Natural killer cell (primary cell): ENCODE data around the gene SERPINE1. TPM values are rescaled to one million over a fixed set of nuclear protein-coding genes. Genes with fewer than 3 reads are reported as not detected.

Experiments used
- ATAC-seq, 3 donors: fragments of 150-1000 bp in 2 of 3; fragments of 200-7000 bp in 1 of 3; cut with Tn5 transposase; 1 replicate in 1 of 3; 2 replicates in 2 of 3; pipeline ENCODE4 v1.10.0; 2021; ENCODE audit warnings: mild to moderate bottlenecking in 2 of 3, moderate library complexity in 2 of 3
- DNase-seq, 2 donors: peaks; one replicate each; pipeline versions ENCODE4 v3.0.0 to v3.0.0-alpha.2; 2013 to 2021; ENCODE audit warnings: mixed read lengths in 1 of 2
- H3K27ac ChIP-seq: one replicate; pipeline ENCODE4 v1.5.1; 2013; ENCODE audit warnings: mild to moderate bottlenecking, low read length
- H3K27me3 ChIP-seq: one replicate; pipeline ENCODE4 v1.6.1; 2013; ENCODE audit warnings: low read length; ENCODE audit not compliant: control insufficient read depth, insufficient read depth
- H3K36me3 ChIP-seq: one replicate; pipeline ENCODE4 v1.6.1; 2013; ENCODE audit warnings: low read length; ENCODE audit not compliant: control insufficient read depth, insufficient read depth
- H3K4me1 ChIP-seq: one replicate; pipeline ENCODE4 v1.6.1; 2013; ENCODE audit warnings: low read length; ENCODE audit not compliant: control insufficient read depth, insufficient read depth
- H3K4me3 ChIP-seq: one replicate; pipeline ENCODE4 v1.5.1; 2013; ENCODE audit warnings: low read length
- H3K9me3 ChIP-seq: one replicate; pipeline ENCODE4 v1.6.1; 2013; ENCODE audit warnings: low read length; ENCODE audit not compliant: control insufficient read depth, insufficient read depth
- H3K27ac Mint-ChIP-seq, 2 donors: one replicate each; pipeline ENCODE4 v1.8.0; 2022; ENCODE audit warnings: mild to moderate bottlenecking in 2 of 2, mixed read lengths in 2 of 2, moderate library complexity in 1 of 2
- H3K27me3 Mint-ChIP-seq, 2 donors: one replicate each; pipeline ENCODE4 v1.8.0; 2022; ENCODE audit warnings: low read depth in 2 of 2, mixed read lengths in 2 of 2
- H3K36me3 Mint-ChIP-seq: one replicate; pipeline ENCODE4 v1.8.0; 2022; ENCODE audit warnings: mixed read lengths
- H3K4me1 Mint-ChIP-seq, 2 donors: one replicate each; pipeline ENCODE4 v1.8.0; 2022; ENCODE audit warnings: mixed read lengths in 2 of 2
- H3K4me3 Mint-ChIP-seq: one replicate; pipeline ENCODE4 v1.8.0; 2022; ENCODE audit warnings: mild to moderate bottlenecking, moderate library complexity, mixed read lengths
- H3K9me3 Mint-ChIP-seq, 2 donors: one replicate each; pipeline ENCODE4 v1.8.0; 2022; ENCODE audit warnings: mixed read lengths in 2 of 2
- CTCF ChIP-seq: fragments of 200-600 bp; IDR thresholded peaks from one replicate; pipeline ENCODE4 v1.8.0; 2022; ENCODE audit warnings: antibody characterized with exemption
- WGBS: methylation state at CpG from one replicate; pipeline ENCODE4 v1.1.7; 2013; ENCODE audit warnings: missing lambda C conversion rate; ENCODE audit not compliant: insufficient coverage; 5-methylcytosine and 5-hydroxymethylcytosine counted together
- intact Hi-C: fragments of 100-400 bp; cut with micrococcal nuclease; formaldehyde crosslinking; loops from one replicate; pipeline ENCODE4 v1.14.2; 2022
- total RNA-seq, 4 donors: library from RNA; stranded (reverse); fragments of 120-200 nt in 1 of 4; gene quantifications; one replicate each; pipeline versions ENCODE4 v1.2.3 to v1.2.4, GENCODE V29; 2013 to 2022

SERPINE1 gene
- total RNA-seq, 3 donors from 2014 or later (not counting 1 experiment from before 2014, with no cell fraction given), result 0.48 to 5.5 (median 1.1) TPM

- WGBS, result 84% methylated on average over 12 of the region's 15 CpGs
- peaks cover 21% of the 10 kb centered on the region for H3K4me1 ChIP-seq
- H3K27me3 Mint-ChIP-seq, result peaks cover 5% of the 10 kb centered on the region in 2 donors
- ATAC-seq, result no peak
- no peaks in the 10 kb centered on the region for H3K36me3 ChIP-seq
- no peak overlapping the region for H3K27ac Mint-ChIP-seq
- no peaks in the 10 kb centered on the region for H3K27me3 ChIP-seq
- intact Hi-C loops, result no loop called here
- no peaks in the 10 kb centered on the region for H3K9me3 Mint-ChIP-seq
- H3K4me3 Mint-ChIP-seq, result no peak overlapping the region
- no peak for TF ChIP-seq CTCF
- H3K4me1 Mint-ChIP-seq, result peaks cover 11 to 25% of the 10 kb centered on the region in 2 donors
- H3K36me3 Mint-ChIP-seq, result no peaks in the 10 kb centered on the region
- no peaks in the 10 kb centered on the region for H3K9me3 ChIP-seq
- no peak overlapping the region for H3K4me3 ChIP-seq
- no peak for DNase-seq
- no peak overlapping the region for H3K27ac ChIP-seq
These were observed 6.9 kb downstream of the SERPINE1 start for GRCh38 chr7:101133621-101134398.

- no peaks in the 10 kb centered on the region for H3K9me3 ChIP-seq
These were observed 7.6 kb downstream of the SERPINE1 start for GRCh38 chr7:101134399-101134980.

GRCh38 chr7:101137651-101138212 is 10.8 kb downstream of the SERPINE1 start:
- peaks cover 21 to 30% of the 10 kb centered on the region in 2 donors for H3K4me1 Mint-ChIP-seq
- Histone ChIP-seq H3K4me1 (peaks cover 22% of the 10 kb centered on the region), H3K36me3 (no peaks in the 10 kb centered on the region), H3K27ac (peak overlapping the region; percentile 68), H3K4me3 (no peak overlapping the region), H3K9me3 (no peaks in the 10 kb centered on the region), H3K27me3 (no peaks in the 10 kb centered on the region)
- H3K36me3 Mint-ChIP-seq, result no peaks in the 10 kb centered on the region
- H3K27ac Mint-ChIP-seq, result peak overlapping the region; percentile 88 to 98
- peaks cover 0 to 2% of the 10 kb centered on the region in 2 donors for H3K27me3 Mint-ChIP-seq
- intact Hi-C loops, result loop anchor here (1.0 kb wide), 1 partner anchor 28 kb away; the partner anchor contains the start of gene VGF
- no peak for ATAC-seq
- 87% methylated on average over 8 of the region's 9 CpGs for WGBS
- no peaks in the 10 kb centered on the region for H3K9me3 Mint-ChIP-seq
- no peak for DNase-seq
- TF ChIP-seq CTCF, result no peak
- peak overlapping the region; percentile 67 for H3K4me3 Mint-ChIP-seq

More at GRCh38 chr7:101134399-101134980, 7.6 kb downstream of the SERPINE1 start:
- TF ChIP-seq CTCF, result no peak
- H3K4me3 Mint-ChIP-seq, result no peak overlapping the region
- H3K36me3 ChIP-seq, result no peaks in the 10 kb centered on the region
- intact Hi-C loops, result no loop called here
- no peaks in the 10 kb centered on the region for H3K9me3 Mint-ChIP-seq
- no peak overlapping the region for H3K4me3 ChIP-seq
- no peak overlapping the region for H3K27ac ChIP-seq
- peaks cover 22% of the 10 kb centered on the region for H3K4me1 ChIP-seq
- 97% methylated on average over 5 of the region's 6 CpGs for WGBS
- H3K27me3 Mint-ChIP-seq, result peaks cover 5% of the 10 kb centered on the region in 2 donors
- no peaks in the 10 kb centered on the region for H3K36me3 Mint-ChIP-seq
- DNase-seq (no peak), ATAC-seq (no peak)
- H3K27me3 ChIP-seq, result no peaks in the 10 kb centered on the region
- H3K27ac Mint-ChIP-seq, result peak overlapping the region in 1 of 2 donors; percentile 72
- H3K4me1 Mint-ChIP-seq, result peaks cover 11 to 22% of the 10 kb centered on the region in 2 donors
